ENCODE measurements around the gene PCED1B. TPM values are rescaled to one million over a fixed set of nuclear protein-coding genes. Genes with fewer than 3 reads are reported as not detected.

Gene PCED1B
- total and polyA plus RNA-seq, 4 donors = 2.2 to 8.2 (median 3.8) TPM

- H3K9me3 ChIP-seq (ENCODE audit: control insufficient read depth in 4 of 4, insufficient read depth in 3 of 4, low read length in 3 of 4) = no peaks in the 10 kb centered on the region
- ATAC-seq (ENCODE audit: insufficient read depth, low FRiP score) = no peak
- 82 to 84% methylated on average over 5 of the region's 5 CpGs for WGBS, 2 donors
- H3K4me3 ChIP-seq = no peak overlapping the region
- no peaks in the 10 kb centered on the region for H3K27me3 ChIP-seq (ENCODE audit: control insufficient read depth in 3 of 3, insufficient read depth in 3 of 3, low read length in 2 of 3)
- peaks cover 0 to 1% (median 0%) of the 10 kb centered on the region in 4 donors for H3K36me3 ChIP-seq (ENCODE audit: control insufficient read depth in 4 of 4, insufficient read depth in 4 of 4, low read length in 4 of 4)
- TF ChIP-seq CTCF (IDR thresholded peaks at IDR 0.05; ENCODE audit: control extremely low read depth, extremely low read depth) = no peak
- no peak for DNase-seq
- H3K27ac ChIP-seq (ENCODE audit: low read depth in 1 of 2, low read length in 1 of 2) = peak overlapping the region in 1 of 2 donors; percentile 70
- peaks cover 0 to 3% (median 0%) of the 10 kb centered on the region in 5 donors for H3K4me1 ChIP-seq (ENCODE audit: control insufficient read depth in 5 of 5, insufficient read depth in 5 of 5, low read length in 5 of 5)
- H3K9ac ChIP-seq (ENCODE audit: insufficient read depth in 1 of 2, low read length in 2 of 2) = no peak overlapping the region
Observed at GRCh38 chr12:47206450-47207339, 127.3 kb downstream of the PCED1B start.

- Histone ChIP-seq H3K36me3 (ENCODE audit: control insufficient read depth in 4 of 4, insufficient read depth in 4 of 4, low read length in 4 of 4) (peaks cover 0 to 1% (median 0%) of the 10 kb centered on the region in 4 donors), H3K27ac (ENCODE audit: low read depth in 1 of 2, low read length in 1 of 2) (peak overlapping the region in 1 of 2 donors; percentile 70), H3K9me3 (ENCODE audit: control insufficient read depth in 4 of 4, insufficient read depth in 3 of 4, low read length in 3 of 4) (no peaks in the 10 kb centered on the region), H3K9ac (ENCODE audit: insufficient read depth in 1 of 2, low read length in 2 of 2) (no peak overlapping the region), H3K27me3 (ENCODE audit: control insufficient read depth in 3 of 3, insufficient read depth in 3 of 3, low read length in 2 of 3) (no peaks in the 10 kb centered on the region), H3K4me3 (no peak overlapping the region), H3K4me1 (ENCODE audit: control insufficient read depth in 5 of 5, insufficient read depth in 5 of 5, low read length in 5 of 5) (peaks cover 0 to 3% (median 0%) of the 10 kb centered on the region in 5 donors)
- DNase-seq (no peak), ATAC-seq (ENCODE audit: insufficient read depth, low FRiP score) (peak; percentile 66)
- 20 to 43% methylated on average over 2 of the region's 2 CpGs for WGBS, 2 donors
- no peak for TF ChIP-seq CTCF (IDR thresholded peaks at IDR 0.05; ENCODE audit: control extremely low read depth, extremely low read depth)
Observed at GRCh38 chr12:47207340-47207717, 127.9 kb downstream of the PCED1B start.

- TF ChIP-seq CTCF (IDR thresholded peaks at IDR 0.05; ENCODE audit: control extremely low read depth, extremely low read depth) = no peak
- H3K36me3 ChIP-seq (ENCODE audit: control insufficient read depth in 4 of 4, insufficient read depth in 4 of 4, low read length in 4 of 4) = peaks cover 0 to 1% (median 0%) of the 10 kb centered on the region in 4 donors
- ATAC-seq (ENCODE audit: insufficient read depth, low FRiP score) (no peak), DNase-seq (no peak)
- H3K4me3 ChIP-seq = no peak overlapping the region
- no peaks in the 10 kb centered on the region for H3K27me3 ChIP-seq (ENCODE audit: control insufficient read depth in 3 of 3, insufficient read depth in 3 of 3, low read length in 2 of 3)
- no peaks in the 10 kb centered on the region for H3K9me3 ChIP-seq (ENCODE audit: control insufficient read depth in 4 of 4, insufficient read depth in 3 of 4, low read length in 3 of 4)
- peaks cover 0 to 3% (median 0%) of the 10 kb centered on the region in 5 donors for H3K4me1 ChIP-seq (ENCODE audit: control insufficient read depth in 5 of 5, insufficient read depth in 5 of 5, low read length in 5 of 5)
- no peak overlapping the region for H3K27ac ChIP-seq (ENCODE audit: low read depth in 1 of 2, low read length in 1 of 2)
- WGBS, 2 donors = 21 to 54% methylated on average over 3 of the region's 3 CpGs
- H3K9ac ChIP-seq (ENCODE audit: insufficient read depth in 1 of 2, low read length in 2 of 2) = no peak overlapping the region
Observed at GRCh38 chr12:47207829-47208248, 128.4 kb downstream of the PCED1B start.

All from lung (tissue), 12 donors.